GM12801 (cell line): ENCODE data around the gene ZIC4.

Experiments
- CTCF ChIP-seq: IDR thresholded peaks from one replicate; pipeline ENCODE4 v1.5.1; 2011; ENCODE audit warnings: control low read depth; ENCODE audit not compliant: insufficient read length; ENCODE audit errors: extremely low read depth

Gene ZIC4

GRCh38 chr3:147426931-147427330, 20.6 kb upstream of the ZIC4 start:
- no peak for TF ChIP-seq CTCF

- no peak for TF ChIP-seq CTCF
Observed at GRCh38 chr3:147425388-147425850, 19.1 kb upstream of the ZIC4 start.

- no peak for TF ChIP-seq CTCF
Observed at GRCh38 chr3:147424581-147425387, 18.4 kb upstream of the ZIC4 start.

GRCh38 chr3:147423798-147424580, 17.6 kb upstream of the ZIC4 start:
- TF ChIP-seq CTCF, result no peak

- no peak for TF ChIP-seq CTCF
Observed at GRCh38 chr3:147423537-147423797, 17.1 kb upstream of the ZIC4 start.

- TF ChIP-seq CTCF, result no peak
Observed at GRCh38 chr3:147422601-147423536, 16.5 kb upstream of the ZIC4 start.

GRCh38 chr3:147422196-147422595, 15.9 kb upstream of the ZIC4 start:
- no peak for TF ChIP-seq CTCF
